Neural cell (in vitro differentiated cells): ENCODE data around the gene PRKCA. TPM values are rescaled to one million over a fixed set of nuclear protein-coding genes. Genes with fewer than 3 reads are reported as not detected.

ENCODE experiments used
- H2AFZ ChIP-seq: fragments of 200-600, 300-800 bp; sonication (generic), shearing (Covaris generic); 2 replicates; pipeline ENCODE4 v1.6.0; 2014; ENCODE audit warnings: low read depth, mild to moderate bottlenecking, antibody characterized with exemption, low read length, moderate library complexity
- H3F3A ChIP-seq: fragments of 200-600 bp; shearing (Covaris generic); 2 replicates; pipeline ENCODE4 v1.6.1; 2016; ENCODE audit warnings: mild to moderate bottlenecking, moderate library complexity, mixed read lengths, antibody characterized with exemption, low read length; ENCODE audit not compliant: insufficient read depth, poor library complexity, severe bottlenecking
- H3K27ac ChIP-seq: fragments of 200-600, 300-800 bp; sonication (generic), shearing (Covaris generic); 2 replicates; pipeline ENCODE4 v1.5.1; 2014; ENCODE audit warnings: mild to moderate bottlenecking, low read length, moderate library complexity
- H3K27me3 ChIP-seq: fragments of 300-800, 200-600 bp; sonication (generic), shearing (Covaris generic); 2 replicates; pipeline ENCODE4 v1.6.0; 2014; ENCODE audit warnings: mild to moderate bottlenecking, low read depth, low read length, moderate library complexity; ENCODE audit not compliant: insufficient read depth
- H3K36me3 ChIP-seq: fragments of 300-800, 200-600 bp; sonication (generic), shearing (Covaris generic); 2 replicates; pipeline ENCODE4 v1.5.1; 2014; ENCODE audit warnings: mild to moderate bottlenecking, antibody characterized with exemption, low read length, moderate library complexity; ENCODE audit not compliant: insufficient read depth
- H3K4me2 ChIP-seq: fragments of 300-800, 200-600 bp; sonication (generic), shearing (Covaris generic); 2 replicates; pipeline ENCODE4 v1.6.0; 2014; ENCODE audit warnings: mild to moderate bottlenecking, low read length
- H3K4me3 ChIP-seq: fragments of 300-800, 200-600 bp; sonication (generic), shearing (Covaris generic); 2 replicates; pipeline ENCODE4 v1.5.1; 2014; ENCODE audit warnings: mild to moderate bottlenecking, low read length, moderate library complexity
- H3K79me2 ChIP-seq: fragments of 200-600 bp; shearing (Covaris generic); replicated peaks from 2 replicates; pipeline ENCODE4 v1.6.0; 2014; ENCODE audit warnings: mild to moderate bottlenecking, low read length, moderate library complexity; ENCODE audit not compliant: insufficient read depth
- H3K9ac ChIP-seq: fragments of 300-800, 200-600 bp; sonication (generic), shearing (Covaris generic); 2 replicates; pipeline ENCODE4 v1.6.1; 2016; ENCODE audit warnings: mild to moderate bottlenecking, low read length, mixed read lengths
- H3K9me2 ChIP-seq: fragments of 200-600 bp; shearing (Covaris generic); 2 replicates; pipeline ENCODE4 v1.6.1; 2016; ENCODE audit warnings: mild to moderate bottlenecking, low read length, mixed read lengths; ENCODE audit not compliant: insufficient read depth
- H3K9me3 ChIP-seq: fragments of 200-600, 300-800 bp; sonication (generic), shearing (Covaris generic); 2 replicates; pipeline ENCODE4 v1.6.1; 2016; ENCODE audit warnings: mild to moderate bottlenecking, mixed run types, low read length, moderate library complexity, mixed read lengths
- H4K20me1 ChIP-seq: fragments of 200-600 bp; shearing (Covaris generic); 2 replicates; pipeline ENCODE4 v1.6.1; 2016; ENCODE audit warnings: mild to moderate bottlenecking, mixed run types; ENCODE audit not compliant: insufficient read depth
- CTCF ChIP-seq: fragments of 450-650 bp; IDR thresholded peaks from 2 replicates; pipeline ENCODE4 v1.5.1; 2014; ENCODE audit warnings: antibody characterized with exemption, mild to moderate bottlenecking, moderate library complexity; ENCODE audit not compliant: poor library complexity, severe bottlenecking
- EP300 ChIP-seq: fragments of 450-650 bp; conservative IDR thresholded peaks from 2 replicates; pipeline ENCODE4 v1.6.1; 2014; ENCODE audit warnings: antibody characterized with exemption, mild to moderate bottlenecking, moderate library complexity; ENCODE audit not compliant: poor library complexity, severe bottlenecking
- EZH2 ChIP-seq: fragments of 200-600, 300-800 bp; shearing (Covaris generic), sonication (generic); IDR thresholded peaks from 2 replicates; pipeline ENCODE4 v1.6.1; 2014; ENCODE audit warnings: antibody characterized with exemption, low read length, borderline replicate concordance, mild to moderate bottlenecking; ENCODE audit not compliant: insufficient read depth, poor library complexity, severe bottlenecking
- MXI1 ChIP-seq: fragments of 450-650 bp; conservative IDR thresholded peaks from 2 replicates; pipeline ENCODE4 v1.6.1; 2014; ENCODE audit warnings: antibody characterized with exemption, mild to moderate bottlenecking; ENCODE audit not compliant: poor library complexity, severe bottlenecking
- POLR2AphosphoS5 ChIP-seq: IDR thresholded peaks from 2 replicates; pipeline ENCODE4 v1.6.1; 2012
- RAD21 ChIP-seq: fragments of 450-650 bp; conservative IDR thresholded peaks from 2 replicates; pipeline ENCODE4 v1.6.1; 2014; ENCODE audit warnings: antibody characterized with exemption, mild to moderate bottlenecking, moderate library complexity
- REST ChIP-seq: IDR thresholded peaks from 2 replicates; pipeline ENCODE4 v1.6.1; 2012; ENCODE audit warnings: borderline replicate concordance
- SMC3 ChIP-seq: fragments of 450-650 bp; conservative IDR thresholded peaks from 2 replicates; pipeline ENCODE4 v1.6.1; 2014; ENCODE audit warnings: antibody characterized with exemption, mild to moderate bottlenecking, moderate library complexity; ENCODE audit not compliant: poor library complexity
- TAF1 ChIP-seq: IDR thresholded peaks from 2 replicates; pipeline ENCODE4 v1.6.1; 2012; ENCODE audit warnings: low read depth
- polyA plus RNA-seq: library from polyadenylated mRNA; depleted of rRNA; stranded (reverse); fragments of >200 nt; gene quantifications from 2 replicates; pipeline ENCODE4 v1.2.3, GENCODE V29; 2014

PRKCA gene
- polyA plus RNA-seq, 1 donor from 2014 or later, result 5.9 TPM

GRCh38 chr17:66747578-66748275 is 445.3 kb downstream of the PRKCA start:
- Histone ChIP-seq H3K9me3 (no peaks in the 10 kb centered on the region), H3K9ac (no peak overlapping the region), H3K4me3 (no peak overlapping the region), H3F3A (no peaks in the 10 kb centered on the region), H4K20me1 (no peaks in the 10 kb centered on the region), H3K27ac (no peak overlapping the region), H3K79me2 (no peaks in the 10 kb centered on the region), H3K27me3 (no peaks in the 10 kb centered on the region), H2AFZ (no peak overlapping the region), H3K36me3 (no peaks in the 10 kb centered on the region), H3K9me2 (no peaks in the 10 kb centered on the region), H3K4me2 (no peak overlapping the region)
- TF ChIP-seq RAD21 (no peak), EZH2 (no peak), REST (no peak), MXI1 (no peak), EP300 (no peak), POLR2AphosphoS5 (no peak), TAF1 (no peak), CTCF (no peak), SMC3 (no peak)

GRCh38 chr17:66748578-66748977 is 446.2 kb downstream of the PRKCA start:
- H3K9me3 ChIP-seq, result no peaks in the 10 kb centered on the region
- no peak overlapping the region for H3K27ac ChIP-seq
- H2AFZ ChIP-seq, result no peak overlapping the region
- TF ChIP-seq SMC3, result no peak
- TF ChIP-seq CTCF, result no peak
- no peak for TF ChIP-seq RAD21
- no peak for TF ChIP-seq POLR2AphosphoS5
- no peak for TF ChIP-seq EP300
- no peak for TF ChIP-seq EZH2
- no peak for TF ChIP-seq REST
- H3K4me2 ChIP-seq, result no peak overlapping the region
- H3K4me3 ChIP-seq, result no peak overlapping the region
- H3K36me3 ChIP-seq, result no peaks in the 10 kb centered on the region
- no peaks in the 10 kb centered on the region for H3K27me3 ChIP-seq
- H3F3A ChIP-seq, result no peaks in the 10 kb centered on the region
- H3K9me2 ChIP-seq, result no peaks in the 10 kb centered on the region
- H4K20me1 ChIP-seq, result no peaks in the 10 kb centered on the region
- no peaks in the 10 kb centered on the region for H3K79me2 ChIP-seq
- no peak overlapping the region for H3K9ac ChIP-seq
